Mesenchymal stem cell (in vitro differentiated cells and primary cell): ENCODE results near the gene THPO.

Experiments used
- DNase-seq: peaks from one replicate; pipeline ENCODE4 v3.0.0-alpha.2; 2013
- H2AFZ ChIP-seq: one replicate; pipeline ENCODE4 v1.6.1; 2013; ENCODE audit warnings: low read depth, mild to moderate bottlenecking, control low read depth, inconsistent platforms, low read length, moderate library complexity
- H2AK5ac ChIP-seq: 2 replicates; pipeline ENCODE4 v1.6.1; 2013; ENCODE audit warnings: low read length, moderate library complexity, mild to moderate bottlenecking, inconsistent platforms; ENCODE audit not compliant: severe bottlenecking
- H2BK120ac ChIP-seq: one replicate; pipeline ENCODE4 v1.6.1; 2013; ENCODE audit warnings: low read depth, mild to moderate bottlenecking, inconsistent platforms, low read length, moderate library complexity
- H2BK12ac ChIP-seq, 2 experiments: one replicate each; pipeline ENCODE4 v1.6.1; 2013; ENCODE audit warnings: inconsistent platforms in 2 of 2, low read length in 2 of 2, mild to moderate bottlenecking in 2 of 2, moderate library complexity in 2 of 2, control low read depth in 1 of 2
- H2BK15ac ChIP-seq: one replicate; pipeline ENCODE4 v1.6.1; 2013; ENCODE audit warnings: mild to moderate bottlenecking, low read depth, inconsistent platforms; ENCODE audit not compliant: poor library complexity, severe bottlenecking
- H2BK5ac ChIP-seq: 2 replicates; pipeline ENCODE4 v1.6.1; 2013; ENCODE audit warnings: low read depth, mild to moderate bottlenecking, low read length, control low read depth, inconsistent platforms; ENCODE audit not compliant: poor library complexity, severe bottlenecking
- H3K14ac ChIP-seq, 2 experiments: one replicate each; pipeline ENCODE4 v1.6.1; 2013; ENCODE audit warnings: inconsistent platforms in 2 of 2, low read length in 2 of 2, control low read depth in 1 of 2, mild to moderate bottlenecking in 1 of 2, moderate library complexity in 1 of 2
- H3K18ac ChIP-seq, 2 experiments: one replicate each; pipeline ENCODE4 v1.6.1; 2013; ENCODE audit warnings: inconsistent platforms in 2 of 2, low read length in 2 of 2, control low read depth in 1 of 2, low read depth in 1 of 2, mild to moderate bottlenecking in 1 of 2
- H3K23ac ChIP-seq, 2 experiments: one replicate each; pipeline ENCODE4 v1.6.1; 2013; ENCODE audit warnings: inconsistent platforms in 2 of 2, low read length in 2 of 2, mild to moderate bottlenecking in 2 of 2, moderate library complexity in 2 of 2, control low read depth in 1 of 2
- H3K27ac ChIP-seq: 2 replicates; pipeline ENCODE4 v1.5.1; 2013; ENCODE audit warnings: mild to moderate bottlenecking, moderate library complexity, low read length, control low read depth, inconsistent platforms; ENCODE audit not compliant: poor library complexity, severe bottlenecking
- H3K27me3 ChIP-seq, 2 experiments: 2 replicates each; pipeline versions ENCODE4 v1.6.1 to v1.7.0; 2013; ENCODE audit warnings: low read length in 2 of 2, mild to moderate bottlenecking in 2 of 2, moderate library complexity in 2 of 2, control low read depth in 1 of 2, inconsistent platforms in 1 of 2; ENCODE audit not compliant: control insufficient read depth in 1 of 2, insufficient read depth in 1 of 2
- H3K36me3 ChIP-seq, 2 experiments: 2 replicates each; pipeline versions ENCODE4 v1.6.1 to v1.7.0; 2013; ENCODE audit warnings: low read length in 2 of 2, control low read depth in 1 of 2, inconsistent platforms in 1 of 2, low read depth in 1 of 2, mild to moderate bottlenecking in 1 of 2; ENCODE audit not compliant: insufficient read depth in 2 of 2, control insufficient read depth in 1 of 2
- H3K4ac ChIP-seq, 2 experiments: one replicate each; pipeline ENCODE4 v1.6.1; 2013; ENCODE audit warnings: inconsistent platforms in 2 of 2, low read length in 2 of 2, mild to moderate bottlenecking in 2 of 2, moderate library complexity in 2 of 2, control low read depth in 1 of 2, low read depth in 1 of 2
- H3K4me1 ChIP-seq: 2 replicates; pipeline ENCODE4 v1.6.1; 2013; ENCODE audit warnings: low read depth, low read length, control low read depth; ENCODE audit not compliant: control insufficient read depth, insufficient read depth
- H3K4me2 ChIP-seq: 2 replicates; pipeline ENCODE4 v1.6.1; 2013; ENCODE audit warnings: low read length, mild to moderate bottlenecking, inconsistent platforms; ENCODE audit not compliant: poor library complexity, severe bottlenecking
- H3K4me3 ChIP-seq, 2 experiments: 2 replicates each; pipeline versions ENCODE4 v1.5.1 to v1.7.0; 2013; ENCODE audit warnings: low read length in 2 of 2, mild to moderate bottlenecking in 2 of 2, control low read depth in 1 of 2, low read depth in 1 of 2; ENCODE audit not compliant: insufficient read depth in 1 of 2
- H3K79me1 ChIP-seq: replicated peaks from 2 replicates; pipeline ENCODE4 v1.6.1; 2013; ENCODE audit warnings: mild to moderate bottlenecking, control low read depth, low read length, inconsistent platforms; ENCODE audit not compliant: poor library complexity, severe bottlenecking
- H3K9ac ChIP-seq: 2 replicates; pipeline ENCODE4 v1.7.0; 2013; ENCODE audit warnings: mild to moderate bottlenecking, low read length, moderate library complexity
- H3K9me3 ChIP-seq: 2 replicates; pipeline ENCODE4 v1.7.0; 2013; ENCODE audit warnings: mild to moderate bottlenecking, low read length; ENCODE audit not compliant: control insufficient read depth
- H4K8ac ChIP-seq: one replicate; pipeline ENCODE4 v1.6.1; 2013; ENCODE audit warnings: inconsistent platforms, mild to moderate bottlenecking, low read length, moderate library complexity
- H4K91ac ChIP-seq: one replicate; pipeline ENCODE4 v1.6.1; 2013; ENCODE audit warnings: mild to moderate bottlenecking, low read length, inconsistent platforms
- WGBS: methylation state at CpG from one replicate; pipeline ENCODE4 v1.1.7; 2013; ENCODE audit warnings: mixed read lengths; 5-methylcytosine and 5-hydroxymethylcytosine counted together

THPO gene

GRCh38 chr3:184336547-184337398 is 41.2 kb downstream of the THPO start:
- H2BK5ac ChIP-seq = no peak overlapping the region
- no peak overlapping the region for H2AFZ ChIP-seq
- H3K18ac ChIP-seq = peak overlapping the region in 1 of 2 experiments; percentile 96
- peak; percentile 68 for DNase-seq
- peaks cover 50% of the 10 kb centered on the region for H3K4me1 ChIP-seq
- no peak overlapping the region for H2BK15ac ChIP-seq
- H2BK12ac ChIP-seq = peak overlapping the region; percentile 31 to 76
- H4K91ac ChIP-seq = no peak overlapping the region
- H3K9me3 ChIP-seq = no peaks in the 10 kb centered on the region
- peak overlapping the region; percentile 49 for H3K27ac ChIP-seq
- peak overlapping the region; percentile 57 for H4K8ac ChIP-seq
- peaks cover 29% of the 10 kb centered on the region for H3K79me1 ChIP-seq
- WGBS = 52% methylated on average over 17 of the region's 17 CpGs
- no peak overlapping the region for H2BK120ac ChIP-seq
- peak overlapping the region; percentile 42 for H2AK5ac ChIP-seq
- H3K9ac ChIP-seq = peak overlapping the region; percentile 90
- H3K4ac ChIP-seq = peak overlapping the region; percentile 25 to 71
- H3K27me3 ChIP-seq = no peaks in the 10 kb centered on the region
- H3K4me3 ChIP-seq = peak overlapping the region; percentile 71 to 86
- no peak overlapping the region for H3K23ac ChIP-seq
- H3K36me3 ChIP-seq = peaks cover 43 to 44% of the 10 kb centered on the region in 2 experiments
- H3K14ac ChIP-seq = peak overlapping the region in 1 of 2 experiments; percentile 92
- H3K4me2 ChIP-seq = peak overlapping the region; percentile 72

GRCh38 chr3:184335661-184336546 is 42.1 kb downstream of the THPO start:
- H3K4ac ChIP-seq = peak overlapping the region; percentile 54 to 71
- DNase-seq = peak; percentile 81
- WGBS = 3% methylated on average over 39 of the region's 77 CpGs
- H3K9ac ChIP-seq = peak overlapping the region; percentile 90
- peak overlapping the region; percentile 78 for H3K27ac ChIP-seq
- peak overlapping the region; percentile 52 to 96 for H3K18ac ChIP-seq
- no peak overlapping the region for H2BK15ac ChIP-seq
- H3K4me3 ChIP-seq = peak overlapping the region; percentile 71 to 86
- no peaks in the 10 kb centered on the region for H3K9me3 ChIP-seq
- H3K14ac ChIP-seq = peak overlapping the region in 1 of 2 experiments; percentile 92
- peak overlapping the region in 1 of 2 experiments; percentile 70 for H3K23ac ChIP-seq
- H2AK5ac ChIP-seq = peak overlapping the region; percentile 42
- peaks cover 45 to 46% of the 10 kb centered on the region in 2 experiments for H3K36me3 ChIP-seq
- no peak overlapping the region for H2AFZ ChIP-seq
- H3K27me3 ChIP-seq = no peaks in the 10 kb centered on the region
- H2BK5ac ChIP-seq = peak overlapping the region; percentile 90
- H2BK12ac ChIP-seq = peak overlapping the region; percentile 31 to 76
- peak overlapping the region; percentile 77 for H4K8ac ChIP-seq
- peaks cover 23% of the 10 kb centered on the region for H3K79me1 ChIP-seq
- peak overlapping the region; percentile 89 for H4K91ac ChIP-seq
- peak overlapping the region; percentile 8 for H2BK120ac ChIP-seq
- peaks cover 52% of the 10 kb centered on the region for H3K4me1 ChIP-seq
- H3K4me2 ChIP-seq = peak overlapping the region; percentile 72

DNA sequence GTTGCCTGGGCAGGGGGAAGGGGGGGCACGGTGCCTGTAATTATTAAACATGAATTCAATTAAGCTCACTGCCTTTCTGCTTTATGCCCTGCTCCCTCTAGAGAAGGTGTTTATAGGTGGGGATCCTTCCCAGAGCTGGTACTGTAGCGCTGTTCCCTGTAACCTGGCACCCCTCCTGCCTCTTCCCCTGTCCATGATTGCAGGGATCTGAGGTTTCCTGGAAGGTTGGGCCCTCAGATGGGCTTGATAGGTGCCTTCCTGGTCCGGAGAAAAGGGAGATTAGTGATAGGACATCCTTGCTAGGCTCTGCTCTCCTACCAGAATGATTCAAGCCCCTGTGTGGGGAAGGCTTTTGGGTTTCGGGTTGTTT is 42.7 kb downstream of the THPO start:
- Histone ChIP-seq H3K79me1 (peaks cover 22% of the 10 kb centered on the region), H3K18ac (peak overlapping the region in 1 of 2 experiments; percentile 71), H3K9ac (peak overlapping the region; percentile 90), H3K4me3 (peak overlapping the region in 1 of 2 experiments; percentile 86), H3K9me3 (no peaks in the 10 kb centered on the region), H2BK5ac (no peak overlapping the region), H2AFZ (no peak overlapping the region), H3K27me3 (no peaks in the 10 kb centered on the region), H4K91ac (no peak overlapping the region), H3K4ac (peak overlapping the region in 1 of 2 experiments; percentile 35), H3K4me2 (peak overlapping the region; percentile 72), H3K23ac (no peak overlapping the region), H3K4me1 (peaks cover 52% of the 10 kb centered on the region), H3K36me3 (peaks cover 46 to 52% of the 10 kb centered on the region in 2 experiments), H3K14ac (no peak overlapping the region), H2BK120ac (no peak overlapping the region), H2AK5ac (peak overlapping the region; percentile 3), H2BK15ac (no peak overlapping the region), H2BK12ac (peak overlapping the region in 1 of 2 experiments; percentile 21), H4K8ac (no peak overlapping the region), H3K27ac (peak overlapping the region; percentile 78)
- no peak for DNase-seq
- 28% methylated on average over 2 of the region's 4 CpGs for WGBS
